ENCODE results near the gene SPSB1.

The SPSB1 gene

DNA sequence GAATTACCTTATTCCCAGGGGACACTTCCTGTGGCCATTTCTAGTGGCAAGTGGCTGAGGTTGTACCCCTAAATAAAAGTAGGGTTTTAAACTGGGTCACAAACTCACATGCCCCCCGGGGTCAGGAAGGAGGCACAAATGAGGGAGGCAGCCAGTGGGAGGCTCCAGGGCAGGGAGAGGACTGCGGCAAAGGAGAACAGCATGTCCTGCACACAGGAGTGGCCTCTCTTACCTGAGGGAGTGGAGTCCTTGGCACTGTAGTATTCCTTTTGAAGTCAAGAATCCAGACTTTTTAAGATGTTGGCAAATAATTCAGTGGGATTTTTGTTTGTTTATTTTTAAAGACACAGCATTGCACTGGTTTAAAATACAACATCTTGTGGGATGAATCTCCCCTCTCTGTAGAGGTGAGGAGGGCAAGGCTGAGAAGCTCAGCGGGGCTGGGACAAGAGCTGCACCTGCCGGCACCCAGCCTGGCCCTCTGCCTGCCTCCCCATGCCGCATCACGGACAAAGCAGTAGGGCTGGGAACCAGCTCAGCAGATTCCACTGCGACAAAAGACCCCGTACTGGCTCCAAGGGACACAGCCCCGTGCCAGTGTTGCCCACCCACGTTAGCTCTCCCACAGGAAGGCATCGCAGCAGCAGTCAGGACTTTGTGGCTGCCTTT is 22.2 kb downstream of the SPSB1 start:
- in situ Hi-C loops (cut with HindIII; ENCODE audit: low pct_unique_long_range_greater_than_20kb, low sequenced_read_pairs): no loop called here
- no peak for TF ChIP-seq JUND (IDR thresholded peaks at IDR 0.05; ENCODE audit: low read depth)
- no peak for DNase-seq (ENCODE audit: low read depth in 1 of 2, low spot score in 1 of 2)

DNA sequence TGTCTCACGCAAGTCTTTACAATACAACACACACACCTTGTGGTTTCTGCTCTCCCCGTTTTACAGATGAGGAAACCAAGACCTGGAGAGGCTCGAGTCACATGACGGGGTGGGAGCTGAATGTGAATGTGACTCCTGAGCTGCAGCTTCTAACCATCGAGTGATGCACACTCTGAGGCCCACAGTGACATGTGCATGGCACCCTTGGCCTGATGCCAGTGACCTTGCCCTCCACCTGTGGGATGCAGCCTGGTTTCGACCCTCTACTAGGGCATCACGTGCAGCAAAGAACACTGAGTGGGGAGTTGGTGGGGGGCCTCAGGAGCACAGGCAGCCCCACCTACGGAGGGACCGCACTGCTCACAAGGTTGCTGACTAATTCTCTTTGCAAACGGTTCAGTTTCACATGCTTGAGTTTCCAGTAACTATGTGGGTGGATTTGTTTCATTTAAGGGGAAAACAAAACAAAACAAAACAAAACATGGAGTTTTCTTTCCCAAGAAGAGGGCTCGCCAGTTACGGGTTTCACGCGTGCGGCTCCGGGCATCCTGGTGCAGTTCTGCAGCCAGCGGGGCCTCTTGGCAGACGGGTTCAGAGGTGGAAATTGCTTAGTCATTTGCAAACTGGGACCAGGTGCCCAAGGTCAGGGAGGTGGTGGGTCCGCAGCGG is 22.9 kb downstream of the SPSB1 start:
- no peak for DNase-seq (ENCODE audit: low read depth in 1 of 2, low spot score in 1 of 2)
- TF ChIP-seq JUND (IDR thresholded peaks at IDR 0.05; ENCODE audit: low read depth): no peak
- in situ Hi-C loops (cut with HindIII; ENCODE audit: low pct_unique_long_range_greater_than_20kb, low sequenced_read_pairs): no loop called here

DNA sequence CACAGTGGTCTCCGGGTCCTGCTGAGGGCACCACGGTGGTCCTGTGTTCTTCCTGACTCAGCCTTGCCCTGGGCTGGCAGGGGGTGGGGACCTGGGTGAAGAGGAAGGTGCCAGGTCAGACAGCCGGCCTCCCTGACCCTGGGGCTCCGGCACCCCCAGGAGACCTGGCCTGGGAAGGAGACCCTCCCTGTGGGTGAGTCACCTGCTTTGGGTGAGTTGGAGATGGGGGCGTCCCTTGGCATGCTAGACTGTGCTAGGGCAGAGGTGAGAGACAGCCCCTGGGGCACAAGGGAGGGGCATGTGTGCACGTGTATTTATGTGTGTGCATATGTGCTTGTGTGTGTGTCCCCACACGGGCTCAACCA is 23.4 kb downstream of the SPSB1 start:
- DNase-seq (ENCODE audit: low read depth in 1 of 2, low spot score in 1 of 2): no peak
- in situ Hi-C loops (cut with HindIII; ENCODE audit: low pct_unique_long_range_greater_than_20kb, low sequenced_read_pairs): no loop called here
- TF ChIP-seq JUND (IDR thresholded peaks at IDR 0.05; ENCODE audit: low read depth): no peak

DNA sequence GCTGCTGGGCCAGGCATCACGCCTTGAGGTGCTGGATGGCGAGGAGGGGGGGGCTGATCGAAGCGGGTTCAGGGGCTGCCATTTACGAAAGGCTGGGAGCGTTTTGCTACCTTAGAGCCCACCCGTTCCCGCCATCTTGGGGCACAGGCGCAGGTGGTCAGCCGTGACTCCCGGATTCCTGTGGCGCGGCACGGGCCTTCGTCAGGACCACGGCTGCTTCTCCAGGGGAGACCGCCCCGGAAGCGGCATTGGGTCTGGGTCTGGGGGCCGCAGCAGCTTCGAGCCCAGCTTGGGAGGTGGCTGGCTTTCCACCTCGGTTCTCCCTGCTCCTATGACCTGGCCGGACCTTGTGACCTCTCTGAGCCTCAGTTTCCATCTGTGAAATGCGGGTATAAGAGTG is 23.8 kb downstream of the SPSB1 start:
- no peak for TF ChIP-seq JUND (IDR thresholded peaks at IDR 0.05; ENCODE audit: low read depth)

DNA sequence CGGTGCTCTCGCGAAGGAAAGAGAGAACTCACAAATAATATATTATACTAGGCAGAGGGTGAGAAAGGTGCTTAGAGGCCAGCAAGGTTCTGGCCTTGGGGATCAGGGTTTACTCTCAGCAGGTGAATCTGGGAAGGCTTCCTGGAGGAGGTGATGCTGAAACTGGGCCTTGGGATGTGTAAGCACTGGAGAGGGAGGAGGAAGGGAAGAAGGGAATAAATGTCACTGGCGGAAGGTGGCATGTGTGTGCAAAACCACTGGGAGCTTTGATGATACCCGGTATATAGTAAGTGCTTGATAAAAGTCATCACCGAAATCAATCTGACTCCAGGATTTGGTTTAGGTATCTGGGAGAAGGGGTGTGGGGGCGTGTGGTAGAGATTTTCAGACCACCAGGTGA is 24.4 kb downstream of the SPSB1 start:
- in situ Hi-C loops (cut with HindIII; ENCODE audit: low pct_unique_long_range_greater_than_20kb, low sequenced_read_pairs): no loop called here
- no peak for TF ChIP-seq JUND (IDR thresholded peaks at IDR 0.05; ENCODE audit: low read depth)
- DNase-seq (ENCODE audit: low read depth in 1 of 2, low spot score in 1 of 2): no peak

More for the DNA sequence above, 23.8 kb downstream of the SPSB1 start:
- DNase-seq (ENCODE audit: low read depth in 1 of 2, low spot score in 1 of 2): no peak
- in situ Hi-C loops (cut with HindIII; ENCODE audit: low pct_unique_long_range_greater_than_20kb, low sequenced_read_pairs): no loop called here

DNA sequence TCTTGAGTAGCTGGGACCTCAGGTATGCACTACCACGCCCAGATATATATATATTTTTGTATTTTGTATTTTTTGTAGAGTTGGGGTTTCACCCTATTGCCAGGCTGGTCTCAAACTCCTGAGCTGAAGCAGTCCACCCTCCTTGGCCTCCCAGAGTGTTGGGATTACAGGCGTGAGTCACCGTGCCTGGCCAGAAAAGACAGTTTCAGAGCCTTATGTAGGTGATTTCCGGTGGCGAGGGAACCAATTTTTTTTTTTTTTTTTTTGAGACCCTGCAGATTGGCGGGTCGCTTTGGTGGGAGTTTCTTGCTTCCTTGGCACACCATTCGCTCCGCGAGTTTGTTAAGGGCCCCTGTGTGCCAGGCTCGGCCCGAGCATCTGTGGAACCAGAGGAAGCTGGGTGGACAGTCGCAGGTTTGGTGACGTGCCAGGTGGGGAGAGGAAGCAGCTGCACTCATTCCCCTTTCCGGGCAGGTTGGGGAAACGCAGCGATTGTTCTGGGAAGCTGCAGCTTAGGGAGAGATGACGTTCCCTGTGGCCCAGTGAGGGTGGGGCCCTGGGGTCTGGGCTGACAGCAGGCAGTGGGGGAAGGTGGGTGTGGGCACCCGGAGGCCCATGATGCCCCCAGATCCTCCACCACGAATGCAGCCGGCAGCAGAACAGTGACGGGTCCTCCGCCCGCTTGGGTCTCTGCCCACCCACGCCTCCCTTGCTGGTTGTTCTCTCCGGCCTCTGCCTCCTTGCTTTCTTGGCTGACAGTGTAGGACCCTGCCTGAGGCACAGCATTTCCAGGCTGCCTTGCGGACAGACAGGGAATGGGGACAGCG is 25.1 kb downstream of the SPSB1 start:
- in situ Hi-C loops (cut with HindIII; ENCODE audit: low pct_unique_long_range_greater_than_20kb, low sequenced_read_pairs): no loop called here
- TF ChIP-seq JUND (IDR thresholded peaks at IDR 0.05; ENCODE audit: low read depth): no peak
- no peak for DNase-seq (ENCODE audit: low read depth in 1 of 2, low spot score in 1 of 2)

DNA sequence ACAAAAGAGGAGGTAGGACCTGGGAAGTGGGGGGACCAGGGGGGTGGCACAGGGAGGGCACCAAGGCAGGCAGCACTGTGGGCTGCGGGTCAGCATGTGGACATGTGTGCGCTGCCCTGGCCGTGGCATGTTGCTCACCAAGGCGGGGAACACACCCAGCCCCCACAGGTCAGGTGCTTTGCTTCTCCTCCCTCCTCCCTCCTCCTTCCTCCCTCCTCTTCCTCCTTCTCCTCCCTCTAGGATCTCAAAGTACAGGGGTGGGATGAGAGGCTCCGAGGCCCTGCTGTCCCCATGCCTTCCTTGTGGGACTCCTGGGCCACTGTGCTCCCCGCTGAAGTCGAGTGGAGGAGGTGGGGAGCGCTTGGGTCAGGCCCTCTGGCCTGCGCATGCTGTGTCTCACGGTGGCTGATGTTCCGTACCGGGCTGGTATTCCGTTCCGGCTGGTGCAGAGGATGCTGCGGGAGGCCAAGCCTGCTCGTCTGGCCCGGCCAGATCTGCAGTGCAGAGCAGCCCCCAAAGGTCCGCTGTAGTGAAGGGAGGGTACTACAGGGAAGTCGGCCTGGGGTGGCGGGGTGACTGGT is 26.6 kb downstream of the SPSB1 start:
- no peak for DNase-seq (ENCODE audit: low read depth in 1 of 2, low spot score in 1 of 2)
- no peak for TF ChIP-seq JUND (IDR thresholded peaks at IDR 0.05; ENCODE audit: low read depth)

DNA sequence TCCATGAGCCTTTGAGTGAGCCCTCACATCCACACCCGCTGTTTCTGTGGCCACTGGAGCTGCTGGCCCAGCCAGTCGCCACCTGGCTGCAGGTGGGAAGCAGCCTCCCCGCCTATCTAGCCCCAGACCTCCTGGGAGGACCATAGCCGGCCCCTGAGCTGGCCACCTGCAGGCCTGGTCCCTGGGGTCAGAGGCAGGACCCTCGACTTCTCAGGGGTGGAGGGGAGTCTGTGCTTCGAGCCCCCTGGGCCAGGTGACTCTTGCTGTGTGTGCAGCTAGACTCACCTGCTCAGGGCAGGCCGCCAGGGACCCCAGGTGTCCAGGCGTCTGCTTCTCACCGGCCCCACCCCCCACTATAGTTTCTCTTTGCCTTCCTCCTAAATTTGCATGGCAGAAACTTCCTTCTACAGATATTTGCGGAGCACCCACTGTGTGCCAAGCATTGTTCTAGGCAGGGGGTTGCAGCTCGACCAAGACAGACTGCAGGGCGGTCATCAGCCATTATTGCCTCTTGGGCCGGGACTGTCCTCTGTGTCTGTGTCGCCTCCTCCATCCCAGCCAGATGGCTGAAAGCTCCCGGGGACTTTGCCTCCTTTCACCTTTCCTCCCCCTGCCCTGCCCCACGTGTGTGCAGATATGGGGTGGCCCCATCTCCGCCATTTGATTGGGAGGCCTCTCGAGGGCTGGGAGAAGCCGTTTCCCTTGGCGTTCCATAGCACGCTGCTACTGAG is 27.3 kb downstream of the SPSB1 start:
- no peak for DNase-seq (ENCODE audit: low read depth in 1 of 2, low spot score in 1 of 2)
- TF ChIP-seq JUND (IDR thresholded peaks at IDR 0.05; ENCODE audit: low read depth): no peak
- in situ Hi-C loops (cut with HindIII; ENCODE audit: low pct_unique_long_range_greater_than_20kb, low sequenced_read_pairs): no loop called here

More for the DNA sequence above, 26.6 kb downstream of the SPSB1 start:
- in situ Hi-C loops (cut with HindIII; ENCODE audit: low pct_unique_long_range_greater_than_20kb, low sequenced_read_pairs): no loop called here

DNA sequence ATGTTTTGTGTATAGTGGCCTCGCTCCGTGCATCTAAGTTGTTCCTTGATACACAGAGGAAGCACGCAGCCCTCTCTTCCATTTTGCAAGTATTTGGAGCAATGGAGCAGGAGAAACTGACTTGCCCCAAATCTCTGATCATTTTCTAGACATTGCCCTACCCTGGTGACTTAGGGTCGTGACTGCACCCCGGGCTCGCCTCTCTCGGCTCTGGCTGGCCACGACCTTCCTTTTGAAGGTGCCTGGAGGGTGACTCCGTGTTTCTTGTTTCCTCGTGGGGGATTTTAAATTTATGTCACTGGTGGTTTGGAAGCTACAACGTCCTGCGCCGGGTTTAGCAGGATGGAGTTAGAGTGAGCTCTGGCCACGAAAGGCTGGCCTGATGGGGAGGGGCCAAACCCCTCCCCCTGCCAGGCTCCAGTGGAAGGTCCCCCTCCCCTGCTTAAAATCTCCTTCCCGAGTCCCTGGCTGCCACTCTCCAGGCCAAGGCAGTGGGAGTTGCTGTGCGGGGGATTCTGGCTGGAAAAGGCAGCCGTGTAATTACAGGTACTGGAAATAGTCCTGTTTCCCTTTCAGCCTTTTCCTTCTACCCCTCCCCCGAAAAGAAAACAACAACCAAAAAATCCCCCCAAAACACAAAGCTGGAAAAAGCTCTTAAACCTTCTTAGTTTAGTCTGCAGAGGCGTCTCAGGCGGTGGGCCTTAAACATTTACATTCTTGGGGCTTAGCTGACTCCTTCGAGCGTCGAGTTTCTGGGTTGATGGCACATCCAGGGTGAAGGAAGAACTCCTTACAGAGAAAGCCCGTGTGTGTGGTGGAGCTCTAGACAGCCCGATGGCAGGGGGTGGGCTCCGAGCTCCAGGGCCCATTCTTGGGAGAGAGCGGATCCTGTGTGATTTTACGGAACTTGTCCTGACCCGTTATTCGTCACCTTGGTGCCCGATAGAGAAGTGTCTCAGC is 28.1 kb downstream of the SPSB1 start:
- DNase-seq (ENCODE audit: low read depth in 1 of 2, low spot score in 1 of 2): no peak
- TF ChIP-seq JUND (IDR thresholded peaks at IDR 0.05; ENCODE audit: low read depth): no peak
- in situ Hi-C loops (cut with HindIII; ENCODE audit: low pct_unique_long_range_greater_than_20kb, low sequenced_read_pairs): no loop called here

DNA sequence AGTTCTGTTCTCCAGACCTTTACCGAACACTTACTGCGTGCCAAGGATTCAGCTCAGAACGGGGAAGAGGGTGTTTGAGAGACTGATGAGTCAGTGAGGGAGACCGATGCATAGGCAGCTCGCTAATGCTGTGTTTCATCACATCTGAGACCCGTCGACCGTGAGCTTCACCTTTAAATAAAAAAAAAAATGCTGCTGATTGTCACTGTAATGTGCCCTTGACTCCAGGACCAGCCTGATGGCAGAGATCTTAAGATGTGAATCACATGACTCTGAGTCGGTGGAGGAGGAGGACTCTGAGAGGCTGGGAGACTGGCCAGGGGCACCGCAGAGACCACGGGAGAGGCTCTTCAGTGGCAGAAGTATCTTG is 28.8 kb downstream of the SPSB1 start:
- no peak for DNase-seq (ENCODE audit: low read depth in 1 of 2, low spot score in 1 of 2)
- in situ Hi-C loops (cut with HindIII; ENCODE audit: low pct_unique_long_range_greater_than_20kb, low sequenced_read_pairs): no loop called here

DNA sequence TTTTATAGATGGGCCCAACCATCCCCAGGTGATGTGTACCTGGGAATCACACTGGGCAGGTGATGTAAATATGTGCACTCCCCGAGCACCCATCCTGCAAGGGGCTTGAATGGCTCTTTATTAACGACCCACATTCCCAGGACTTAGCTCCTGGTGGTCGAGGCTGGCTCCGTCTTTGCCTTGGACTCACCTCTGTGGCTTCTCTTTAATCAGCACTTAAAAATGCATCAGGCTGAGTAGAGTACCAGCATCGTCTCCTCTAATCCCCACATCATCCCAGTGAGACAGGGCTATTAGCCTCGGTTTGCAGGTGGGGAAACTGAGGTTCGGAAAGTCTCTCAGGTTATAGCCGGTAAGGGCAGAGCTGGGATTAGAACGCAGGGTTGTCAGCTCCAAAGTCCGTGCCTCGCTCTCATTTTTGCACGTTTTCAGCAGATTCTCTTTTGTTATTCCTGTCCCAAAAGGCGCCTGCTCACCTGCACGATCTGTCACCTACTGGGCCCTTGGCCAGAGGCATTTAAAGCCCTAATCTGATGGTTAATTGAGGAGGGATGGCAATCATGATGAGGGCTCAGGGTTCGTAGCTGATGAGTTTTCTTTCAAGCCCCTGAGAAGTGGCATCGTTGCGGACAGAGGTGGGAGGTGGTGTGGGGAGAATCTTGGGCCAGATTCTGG is 29.4 kb downstream of the SPSB1 start:
- in situ Hi-C loops (cut with HindIII; ENCODE audit: low pct_unique_long_range_greater_than_20kb, low sequenced_read_pairs): no loop called here
- no peak for TF ChIP-seq JUND (IDR thresholded peaks at IDR 0.05; ENCODE audit: low read depth)
- no peak for DNase-seq (ENCODE audit: low read depth in 1 of 2, low spot score in 1 of 2)

More for the DNA sequence above, 28.8 kb downstream of the SPSB1 start:
- TF ChIP-seq JUND (IDR thresholded peaks at IDR 0.05; ENCODE audit: low read depth): no peak

Measured in T47D (cell line).